GM21381 (cell line): Measurements from ENCODE around the gene PPP6R2.

Experiments used
- ATAC-seq: cut with Tn5 transposase; IDR thresholded peaks from one replicate; pipeline ENCODE4 v1.9.1; 2021; ENCODE audit warnings: mild to moderate bottlenecking, moderate library complexity; ENCODE audit not compliant: unreplicated experiment

The PPP6R2 gene

GRCh38 chr22:50443801-50444625 lies 100.9 kb downstream of the PPP6R2 start:
- ATAC-seq = no peak

GRCh38 chr22:50444663-50445062 lies 101.5 kb downstream of the PPP6R2 start:
- no peak for ATAC-seq

GRCh38 chr22:50445071-50445879 lies 102.1 kb downstream of the PPP6R2 start:
- ATAC-seq = no peak

GRCh38 chr22:50445880-50446707 lies 103.0 kb downstream of the PPP6R2 start:
- ATAC-seq = no peak

DNA sequence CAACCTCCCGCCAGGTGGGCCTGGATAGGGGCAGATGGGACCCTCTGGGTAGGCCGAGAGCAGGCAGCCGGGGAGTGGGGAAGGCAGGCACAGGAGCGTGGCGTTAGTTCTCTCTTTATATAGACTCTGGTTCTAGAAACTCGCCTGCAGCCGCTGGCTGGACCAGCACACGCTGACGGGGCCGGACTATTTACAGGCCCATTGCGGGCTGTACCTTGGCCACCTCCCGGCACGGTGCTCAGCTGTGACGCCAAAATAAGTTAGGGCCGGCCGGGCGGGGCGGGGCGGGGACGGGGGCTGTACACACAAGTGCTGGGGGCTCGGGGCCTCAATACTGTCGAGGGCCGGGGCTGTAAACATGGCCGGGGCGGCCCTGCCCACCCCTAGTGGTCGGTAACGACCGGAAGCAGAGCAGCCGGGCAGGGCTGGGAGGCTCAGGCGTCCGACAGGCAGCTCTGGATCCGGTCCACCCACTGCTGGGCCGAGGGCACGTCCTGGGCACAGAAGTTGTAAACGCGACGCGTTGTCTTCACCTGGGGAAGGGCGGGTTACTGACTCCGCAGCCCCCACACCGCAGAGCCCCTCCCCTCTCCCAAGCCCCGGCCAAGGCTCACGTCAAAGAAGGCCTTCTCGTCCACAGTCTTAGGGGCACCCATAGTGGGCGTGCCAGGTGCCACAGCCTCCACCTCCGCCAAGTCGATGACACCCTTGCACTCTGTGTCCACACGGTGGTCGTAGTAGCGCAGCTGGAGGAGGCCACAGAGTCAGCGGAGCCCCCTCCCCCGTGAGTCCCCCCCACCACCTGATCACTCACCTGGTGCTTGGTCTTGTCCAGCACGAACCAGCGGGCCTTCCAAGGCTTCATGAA lies 103.8 kb downstream of the PPP6R2 start:
- no peak for ATAC-seq

- ATAC-seq = no peak
Observed at GRCh38 chr22:50447576-50448551, 104.7 kb downstream of the PPP6R2 start.

- no peak for ATAC-seq
Observed at GRCh38 chr22:50452649-50453048, 109.5 kb downstream of the PPP6R2 start.

DNA sequence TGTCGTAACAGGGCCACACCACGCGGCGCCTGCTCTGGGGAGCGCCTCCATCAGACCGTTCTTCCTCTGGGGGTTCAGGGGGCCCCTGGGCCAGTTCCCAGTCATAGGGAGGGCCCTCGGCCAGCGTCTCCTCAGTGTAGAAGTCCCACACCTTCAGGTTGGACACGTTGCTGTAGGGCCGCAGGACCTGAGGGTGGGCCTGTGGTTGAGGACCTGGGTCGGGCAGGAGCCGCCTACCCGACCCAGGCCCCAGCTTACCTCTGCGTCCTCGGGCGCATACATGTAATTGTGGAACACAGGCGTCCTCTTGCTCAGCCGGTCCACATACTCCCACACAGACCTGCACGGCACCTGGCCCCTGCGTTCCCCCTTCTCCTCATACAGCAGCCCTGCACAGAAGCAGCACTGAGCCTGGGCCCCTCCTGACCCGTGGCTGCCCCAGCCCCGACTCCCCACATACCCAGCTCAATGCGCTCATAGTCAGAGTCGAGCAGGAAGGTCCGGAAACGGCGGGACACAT lies 111.5 kb downstream of the PPP6R2 start:
- no peak for ATAC-seq

- ATAC-seq = no peak
Observed at GRCh38 chr22:50455201-50455600, 112.1 kb downstream of the PPP6R2 start.

DNA sequence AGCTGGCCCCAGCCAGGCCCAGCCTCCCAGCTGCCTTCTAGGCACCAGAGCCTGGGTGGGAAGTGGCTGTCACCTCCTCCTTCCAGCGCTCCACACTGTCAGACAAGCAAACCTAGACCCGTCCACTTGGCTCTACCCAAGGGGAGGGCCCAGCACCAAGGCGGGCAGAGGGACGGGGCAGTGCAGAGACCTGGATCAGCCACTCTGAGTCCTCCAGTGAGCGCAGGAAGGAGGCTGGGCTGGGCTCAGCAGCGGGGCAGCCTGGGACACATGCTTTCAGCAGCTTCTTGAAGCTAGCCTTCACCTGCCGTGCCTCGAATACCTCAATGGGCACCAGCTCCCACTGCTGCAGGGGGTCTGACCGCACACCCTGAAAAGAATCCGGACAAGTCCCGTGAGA lies 112.9 kb downstream of the PPP6R2 start:
- ATAC-seq = no peak

DNA sequence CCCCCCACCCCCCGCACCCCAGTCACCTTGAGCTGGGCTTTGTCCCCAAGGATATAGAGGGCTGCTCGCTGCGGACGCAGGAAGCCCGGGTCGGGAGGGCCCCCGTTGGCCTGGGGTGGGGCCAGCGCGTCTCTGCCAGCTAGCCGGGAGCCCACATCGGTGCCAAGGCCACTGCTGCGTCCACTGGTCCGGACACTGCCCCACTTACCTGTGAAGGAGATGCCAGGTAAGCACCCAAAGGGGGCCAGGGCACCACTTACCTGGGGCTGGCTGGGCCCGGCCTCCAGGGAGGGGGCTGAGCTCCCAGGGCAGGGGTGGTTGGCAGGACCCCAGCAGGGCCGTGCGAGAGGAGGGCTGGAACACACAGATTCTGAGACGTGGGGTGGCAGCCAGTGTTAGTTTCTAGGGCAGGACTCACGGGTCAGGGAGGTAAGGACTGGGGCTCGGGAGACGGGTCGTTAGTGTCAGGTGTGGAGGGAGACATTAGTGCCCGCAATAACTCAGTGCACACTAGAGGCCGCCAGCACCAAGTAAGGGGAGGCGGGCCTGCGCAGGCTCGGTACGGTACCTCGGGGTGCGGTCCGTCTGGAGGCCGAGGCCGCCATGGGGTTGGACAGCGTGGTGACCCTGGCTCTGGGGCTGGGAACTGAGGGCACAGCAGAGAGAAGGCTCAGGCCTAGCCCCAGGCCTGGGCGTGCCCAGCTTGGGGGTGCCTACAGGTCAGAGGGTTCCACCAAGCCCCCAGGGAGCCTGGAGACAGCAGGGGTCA lies 113.5 kb downstream of the PPP6R2 start:
- ATAC-seq = no peak

DNA sequence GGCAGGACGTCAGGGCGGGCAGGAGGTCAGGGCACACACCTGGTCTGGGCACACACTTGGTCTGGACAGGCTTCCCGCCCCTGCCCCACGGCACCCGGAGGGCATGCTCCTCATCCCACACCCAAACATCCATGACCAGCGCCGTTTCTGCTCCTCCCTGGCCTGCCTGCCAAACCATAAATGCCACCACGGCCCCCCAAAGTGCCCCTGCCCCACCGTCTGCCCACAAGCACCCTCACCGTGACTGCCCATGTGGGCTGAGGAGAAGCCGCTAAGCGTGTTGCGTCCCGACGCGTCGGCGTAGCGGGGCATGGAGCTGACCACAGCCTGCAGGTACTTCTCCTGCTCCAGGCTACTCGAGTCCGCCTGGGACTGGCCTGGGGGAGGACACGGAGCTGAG lies 115.9 kb downstream of the PPP6R2 start:
- ATAC-seq = no peak

GRCh38 chr22:50459496-50460140 lies 116.5 kb downstream of the PPP6R2 start:
- ATAC-seq = no peak

DNA sequence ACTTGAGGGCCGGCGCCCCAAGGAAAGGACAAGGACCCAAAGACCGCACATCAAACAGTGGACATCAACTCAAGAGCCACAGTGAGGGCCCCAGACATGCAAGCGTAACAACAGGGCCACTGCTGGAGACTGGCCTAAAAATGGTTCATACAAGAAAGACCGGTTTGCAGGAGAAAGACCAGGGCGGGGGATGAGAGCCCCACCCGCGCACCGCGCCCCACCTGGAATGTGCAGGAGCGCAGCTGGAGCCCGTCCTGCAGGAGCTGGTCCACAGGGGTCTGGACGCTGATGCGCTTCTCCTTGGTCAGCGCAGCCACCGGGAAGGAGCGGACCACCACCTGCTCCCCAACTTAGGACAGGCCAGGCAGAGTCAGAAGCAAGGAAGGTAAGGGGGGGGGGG lies 117.8 kb downstream of the PPP6R2 start:
- ATAC-seq = no peak

DNA sequence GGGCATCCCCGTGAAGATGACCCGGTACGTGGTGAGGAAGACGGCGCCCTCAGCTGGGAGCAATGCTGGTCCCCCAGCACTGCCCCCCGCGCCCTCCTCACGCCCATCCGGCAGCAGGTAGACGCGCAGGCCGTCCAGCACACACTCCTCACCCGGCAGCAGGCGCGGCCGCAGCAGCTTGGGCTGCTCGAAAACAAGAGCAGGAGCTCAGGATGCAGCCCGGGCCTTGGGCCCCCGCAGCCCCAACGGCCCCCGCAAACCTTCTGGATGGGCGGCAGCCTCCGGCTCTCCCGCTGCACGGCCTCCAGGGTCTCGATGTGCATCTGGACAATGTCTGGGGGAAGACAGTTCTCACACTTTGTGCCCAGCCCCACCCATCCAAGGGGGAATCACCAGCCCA lies 118.4 kb downstream of the PPP6R2 start:
- no peak for ATAC-seq

GRCh38 chr22:50461979-50462540 lies 118.9 kb downstream of the PPP6R2 start:
- ATAC-seq = no peak

GRCh38 chr22:50463188-50463900 lies 120.2 kb downstream of the PPP6R2 start:
- no peak for ATAC-seq
